GM18907 (cell line): Measurements from ENCODE around the gene CEP70.

Experiments used
- ATAC-seq: cut with Tn5 transposase; IDR thresholded peaks from one replicate; pipeline ENCODE4 v1.9.1; 2021; ENCODE audit warnings: mild to moderate bottlenecking, moderate library complexity; ENCODE audit not compliant: unreplicated experiment

CEP70 gene

DNA sequence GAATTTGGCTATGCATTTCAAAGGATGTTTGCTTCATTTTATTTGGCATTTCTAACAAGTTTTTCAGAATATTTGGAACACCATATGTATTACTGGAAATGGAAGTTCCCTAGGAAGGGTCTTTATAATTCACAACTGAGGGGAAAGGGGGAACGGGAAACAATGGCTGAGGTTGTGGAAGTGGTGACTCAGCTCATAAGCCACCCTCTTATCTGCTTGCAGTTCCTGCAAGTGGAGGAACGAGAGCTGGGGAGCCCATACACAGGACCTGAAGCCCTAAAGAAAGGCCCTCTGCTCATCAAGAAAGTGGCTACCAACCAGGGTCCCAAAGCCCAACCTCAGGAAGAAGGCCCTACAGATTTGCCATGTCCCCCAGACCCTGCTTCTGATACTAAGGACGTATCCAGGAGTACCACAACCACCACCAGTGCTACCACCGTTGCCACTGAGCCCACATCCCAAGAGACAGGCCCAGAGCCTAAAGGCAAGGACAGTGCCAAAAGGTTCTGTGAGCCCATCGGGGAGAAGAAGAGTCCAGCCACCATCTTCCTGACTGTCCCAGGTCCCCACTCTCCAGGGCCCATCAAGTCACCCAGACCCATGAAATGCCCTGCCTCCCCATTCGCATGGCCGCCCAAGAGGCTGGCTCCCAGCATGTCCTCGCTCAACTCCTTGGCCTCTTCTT lies 121.8 kb downstream of the CEP70 start:
- no peak for ATAC-seq

DNA sequence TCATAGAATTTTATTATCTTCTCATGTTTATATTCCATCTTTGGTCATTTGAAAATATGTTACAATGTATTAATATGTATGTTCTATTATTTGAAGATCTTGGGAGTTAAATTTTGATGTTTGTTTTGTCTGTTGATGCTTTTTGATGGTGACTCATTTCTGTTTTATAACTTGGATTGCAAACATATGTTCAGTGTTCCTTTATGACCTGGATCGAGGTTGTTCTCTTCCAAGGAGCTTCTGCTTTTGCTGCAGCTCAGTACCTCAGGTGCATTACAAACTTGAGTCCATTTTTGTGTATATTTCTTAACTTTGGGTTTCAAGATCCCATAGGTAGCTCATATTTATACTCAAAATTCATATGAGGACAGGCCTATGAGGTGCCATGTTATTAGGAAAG lies 122.6 kb downstream of the CEP70 start:
- ATAC-seq: no peak

DNA sequence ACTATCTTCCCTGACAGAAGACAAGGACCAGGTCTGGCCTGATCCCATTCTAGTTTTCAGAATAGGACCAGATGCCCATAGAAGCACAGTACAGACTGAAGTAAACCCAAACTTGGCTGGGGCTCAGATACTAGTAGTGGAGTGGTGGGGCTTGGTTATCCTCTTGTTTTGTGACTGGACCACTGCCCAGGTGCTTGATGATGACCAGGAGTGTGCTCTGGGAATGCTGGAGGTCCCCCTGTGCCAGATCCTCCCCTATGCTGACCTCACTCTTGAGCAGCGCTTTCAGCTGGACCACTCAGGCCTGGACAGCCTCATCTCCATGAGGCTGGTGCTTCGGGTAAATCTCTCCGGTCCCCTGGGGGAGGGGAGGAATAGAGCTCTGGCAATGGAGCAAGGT lies 123.4 kb downstream of the CEP70 start:
- no peak for ATAC-seq

DNA sequence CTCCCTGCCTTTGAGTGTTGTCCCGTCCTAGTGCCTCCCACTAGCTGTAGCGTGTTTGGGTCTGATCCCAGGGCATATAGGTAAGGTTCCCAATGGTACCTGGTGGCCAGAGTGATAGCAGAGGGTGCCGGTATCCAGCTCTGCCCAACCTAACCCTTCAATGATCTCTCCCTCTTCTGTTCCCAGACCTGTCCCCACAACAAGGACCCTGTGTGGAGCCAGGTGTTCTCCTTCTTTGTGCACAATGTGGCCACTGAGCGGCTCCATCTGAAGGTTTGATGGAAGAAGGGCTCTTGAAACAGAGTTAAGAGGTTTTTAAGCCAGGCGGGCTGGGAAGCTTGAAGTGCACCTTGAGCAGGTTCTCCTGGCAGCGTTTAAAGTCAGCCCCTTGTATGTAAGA lies 124.2 kb downstream of the CEP70 start:
- ATAC-seq: no peak

DNA sequence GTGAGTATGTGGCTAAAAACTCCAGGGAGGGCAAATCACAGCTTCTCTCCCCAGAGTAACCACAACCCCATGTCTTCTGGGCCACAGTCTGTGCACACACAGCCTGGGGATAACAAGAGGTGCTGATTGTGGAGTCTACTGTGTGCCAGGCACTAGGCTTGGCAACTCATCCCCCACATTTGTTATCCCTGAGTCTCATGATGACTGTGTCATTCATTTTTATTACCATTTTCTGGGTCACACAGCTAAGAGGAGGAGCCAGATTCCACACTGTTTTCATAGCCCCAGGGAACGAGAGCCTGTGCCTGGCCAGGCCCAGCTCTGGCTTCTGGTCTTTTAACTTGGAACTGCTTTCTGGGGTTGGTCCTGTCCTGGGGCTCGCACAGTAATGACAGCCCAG lies 125.2 kb downstream of the CEP70 start:
- ATAC-seq: no peak

DNA sequence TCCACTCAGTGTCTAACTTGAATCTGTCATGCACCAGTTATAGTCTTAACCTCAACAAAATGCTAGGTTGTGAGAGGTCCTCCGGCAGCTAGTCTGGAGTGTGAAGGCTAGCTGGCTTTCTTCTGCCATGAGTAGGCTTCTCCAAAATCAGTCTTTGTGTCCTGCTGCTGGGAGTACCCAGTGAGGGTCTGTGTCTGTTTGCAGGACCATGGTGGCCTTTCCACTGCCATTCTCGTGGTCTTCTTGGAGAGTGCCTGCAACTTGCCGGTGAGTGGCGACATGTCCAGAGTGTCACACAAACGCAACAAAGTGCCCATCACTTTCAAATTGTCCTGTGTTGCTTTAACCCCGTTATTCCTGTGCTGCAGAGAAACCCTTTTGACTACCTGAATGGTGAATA lies 125.6 kb downstream of the CEP70 start:
- no peak for ATAC-seq

DNA sequence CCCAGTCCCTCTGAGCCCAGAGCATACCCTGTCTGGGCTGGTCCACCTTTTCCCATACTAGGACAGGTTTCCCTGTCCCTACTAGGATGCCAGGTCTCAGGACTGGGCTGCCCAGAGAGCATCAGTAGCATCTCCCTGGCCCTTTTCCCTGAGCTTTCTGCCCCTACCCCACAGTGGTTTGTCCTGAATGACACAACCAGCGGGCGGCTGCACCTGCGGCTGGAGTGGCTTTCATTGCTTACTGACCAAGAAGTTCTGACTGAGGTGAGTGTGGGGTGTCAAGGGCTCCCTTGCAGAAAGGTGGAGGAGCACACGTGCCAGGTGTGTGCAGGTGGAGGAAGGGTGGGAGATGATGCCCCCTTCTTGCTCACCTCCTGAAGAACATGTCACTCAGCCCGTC lies 126.1 kb downstream of the CEP70 start:
- no peak for ATAC-seq

DNA sequence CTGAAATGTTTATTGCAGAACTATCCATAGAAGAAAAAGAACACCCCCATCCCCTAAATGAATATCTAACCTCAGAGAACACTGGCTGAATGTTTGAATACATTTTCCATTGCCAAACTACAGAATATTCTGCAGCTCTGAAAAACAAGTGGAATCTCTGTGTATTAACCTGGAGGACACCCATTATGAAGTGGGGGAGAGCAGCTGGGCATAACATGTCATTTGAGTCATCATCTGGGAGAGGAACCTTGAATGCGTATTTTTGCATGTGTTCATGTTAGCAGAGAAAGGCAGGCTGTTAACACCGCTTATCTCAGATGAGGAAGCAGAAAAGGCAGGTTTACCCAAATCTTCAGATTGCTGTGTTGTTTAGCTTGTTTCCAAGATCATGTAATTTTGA lies 128.1 kb downstream of the CEP70 start:
- ATAC-seq: no peak

DNA sequence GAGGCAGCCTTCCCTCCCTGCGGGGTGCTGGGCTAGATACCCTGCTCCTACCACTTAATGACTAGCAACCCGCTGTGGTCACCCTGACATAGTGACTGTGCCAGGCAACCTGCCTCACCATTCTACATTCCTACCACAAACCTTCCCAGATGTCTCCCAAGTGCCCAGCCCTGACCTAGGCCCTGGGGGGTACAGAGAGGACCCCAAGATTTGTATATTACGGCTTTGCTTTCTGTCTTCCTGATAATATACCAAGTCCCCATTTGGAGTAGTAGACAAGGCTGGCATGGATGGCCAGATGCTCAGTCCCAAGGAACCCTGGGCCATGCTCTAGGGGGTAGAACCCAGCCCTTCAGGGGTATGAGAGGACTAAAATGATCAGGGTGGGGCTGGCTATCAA lies 128.6 kb downstream of the CEP70 start:
- ATAC-seq: no peak

DNA sequence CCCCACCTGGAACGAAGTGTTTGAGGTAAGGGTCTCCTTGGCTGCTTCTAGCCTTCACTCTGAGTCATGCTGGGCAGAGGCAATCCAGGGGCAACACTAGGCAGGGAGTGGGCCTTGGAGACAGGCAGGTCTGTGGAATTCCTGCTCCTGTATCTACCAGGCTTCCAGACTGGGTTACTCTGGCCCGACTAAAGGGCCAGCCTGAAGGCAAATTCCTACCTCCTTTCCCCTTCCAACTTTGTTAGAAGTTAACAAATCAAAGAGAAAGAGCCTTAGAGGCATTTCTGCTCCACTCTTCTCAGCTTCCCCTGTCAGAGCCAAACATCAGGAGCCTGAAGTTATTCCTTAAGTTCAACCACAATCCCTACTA lies 129.6 kb downstream of the CEP70 start:
- no peak for ATAC-seq

DNA sequence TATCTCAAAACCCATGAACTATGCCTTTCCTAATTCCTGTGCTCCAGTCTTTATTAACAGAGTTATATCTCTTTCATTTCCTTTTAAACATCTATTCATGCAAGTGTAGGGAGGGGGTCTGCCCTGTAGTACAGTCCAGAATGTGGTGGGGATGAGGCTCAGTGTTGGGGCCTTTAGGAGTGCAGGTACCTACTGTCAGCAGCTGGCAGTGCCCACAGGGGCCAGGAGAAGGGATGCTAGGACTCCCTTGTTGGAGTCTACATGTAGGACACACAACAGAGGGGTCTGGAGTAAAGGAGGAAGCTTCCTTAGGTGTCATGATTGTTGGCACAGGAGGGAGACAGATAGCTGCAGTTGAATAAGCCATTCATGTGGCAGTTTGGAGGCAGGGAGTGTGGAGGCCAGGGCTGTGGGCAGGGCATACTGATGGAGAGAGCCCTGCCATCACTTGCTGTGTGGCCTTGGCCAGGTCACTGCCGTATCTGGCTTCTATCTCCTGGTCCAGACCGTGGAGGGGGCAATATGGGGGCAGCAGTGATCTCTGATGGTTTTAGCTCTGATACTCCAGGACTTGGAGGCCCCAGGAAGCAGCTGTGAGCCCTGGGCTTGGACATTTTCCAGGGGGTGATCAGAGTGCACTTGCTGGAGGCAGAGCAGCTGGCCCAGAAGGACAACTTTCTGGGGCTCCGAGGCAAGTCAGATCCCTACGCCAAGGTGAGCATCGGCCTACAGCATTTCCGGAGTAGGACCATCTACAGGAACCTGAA lies 130.2 kb downstream of the CEP70 start:
- ATAC-seq: no peak

DNA sequence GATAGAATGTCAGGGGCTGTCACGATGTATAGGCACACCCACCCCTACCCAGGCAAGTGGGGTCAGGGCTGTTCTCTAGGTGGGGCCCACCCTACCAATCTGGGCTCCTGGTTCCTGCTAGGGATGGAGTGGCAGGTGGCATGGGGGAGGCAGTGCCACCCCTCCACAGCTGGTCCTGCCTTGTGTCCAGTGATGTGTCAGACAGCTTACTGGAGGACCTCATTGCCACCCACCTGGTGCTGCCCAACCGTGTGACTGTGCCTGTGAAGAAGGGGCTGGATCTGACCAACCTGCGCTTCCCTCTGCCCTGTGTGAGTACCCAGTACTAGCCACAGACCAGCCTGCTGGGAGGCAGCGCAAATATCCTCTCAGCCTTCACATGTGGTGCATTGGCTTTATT lies 132.2 kb downstream of the CEP70 start:
- no peak for ATAC-seq

DNA sequence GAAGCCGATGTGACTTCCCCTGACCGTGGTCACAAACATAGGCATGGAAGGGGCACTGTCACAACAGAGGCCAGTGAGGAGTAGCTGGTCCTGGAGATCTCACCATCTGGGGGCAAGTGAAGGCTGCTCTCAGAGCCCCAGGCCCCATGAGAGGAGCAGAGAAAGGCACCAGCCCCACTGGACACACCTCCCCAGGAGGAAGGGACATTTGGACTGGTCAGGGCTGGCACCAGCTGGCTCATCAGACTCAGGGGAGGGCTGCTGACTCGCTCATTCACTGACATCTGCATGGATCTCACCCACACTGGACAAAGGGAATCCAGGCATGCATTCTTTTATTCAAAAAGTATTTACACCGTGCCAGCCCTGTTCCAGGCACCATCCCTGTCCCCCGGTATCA lies 132.8 kb downstream of the CEP70 start:
- no peak for ATAC-seq

DNA sequence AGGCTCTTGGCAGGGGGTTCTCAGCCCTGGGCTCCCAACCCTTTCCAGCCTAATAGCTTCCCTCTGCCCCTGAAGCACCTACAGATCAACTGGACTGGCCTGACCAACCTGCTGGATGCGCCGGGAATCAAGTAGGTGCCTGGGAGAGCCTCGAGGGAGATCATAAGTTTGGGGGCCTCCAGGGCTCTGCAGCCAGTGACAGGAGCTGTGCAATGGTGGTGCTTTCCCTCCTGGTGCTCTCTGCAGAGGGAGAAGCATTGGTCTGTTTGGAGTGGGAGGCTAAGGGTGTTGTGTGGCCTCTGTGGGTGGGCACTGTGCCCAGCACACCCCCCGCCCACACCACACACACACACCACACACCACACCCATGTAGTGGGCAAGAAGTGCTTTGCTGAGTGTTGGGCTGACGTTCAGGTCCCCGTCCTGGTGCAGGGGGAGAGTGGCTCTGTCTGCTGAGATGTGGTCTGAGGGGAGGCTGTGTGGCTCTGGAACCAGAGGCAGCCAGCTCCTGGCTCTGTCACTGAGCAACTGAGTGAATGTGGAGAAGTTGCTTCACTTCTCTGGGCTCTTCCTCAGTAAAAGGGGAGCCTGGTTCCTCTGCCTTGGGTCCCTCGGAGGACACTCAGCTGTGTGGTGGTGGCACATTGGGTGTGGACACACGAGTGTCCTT lies 133.4 kb downstream of the CEP70 start:
- ATAC-seq: no peak

DNA sequence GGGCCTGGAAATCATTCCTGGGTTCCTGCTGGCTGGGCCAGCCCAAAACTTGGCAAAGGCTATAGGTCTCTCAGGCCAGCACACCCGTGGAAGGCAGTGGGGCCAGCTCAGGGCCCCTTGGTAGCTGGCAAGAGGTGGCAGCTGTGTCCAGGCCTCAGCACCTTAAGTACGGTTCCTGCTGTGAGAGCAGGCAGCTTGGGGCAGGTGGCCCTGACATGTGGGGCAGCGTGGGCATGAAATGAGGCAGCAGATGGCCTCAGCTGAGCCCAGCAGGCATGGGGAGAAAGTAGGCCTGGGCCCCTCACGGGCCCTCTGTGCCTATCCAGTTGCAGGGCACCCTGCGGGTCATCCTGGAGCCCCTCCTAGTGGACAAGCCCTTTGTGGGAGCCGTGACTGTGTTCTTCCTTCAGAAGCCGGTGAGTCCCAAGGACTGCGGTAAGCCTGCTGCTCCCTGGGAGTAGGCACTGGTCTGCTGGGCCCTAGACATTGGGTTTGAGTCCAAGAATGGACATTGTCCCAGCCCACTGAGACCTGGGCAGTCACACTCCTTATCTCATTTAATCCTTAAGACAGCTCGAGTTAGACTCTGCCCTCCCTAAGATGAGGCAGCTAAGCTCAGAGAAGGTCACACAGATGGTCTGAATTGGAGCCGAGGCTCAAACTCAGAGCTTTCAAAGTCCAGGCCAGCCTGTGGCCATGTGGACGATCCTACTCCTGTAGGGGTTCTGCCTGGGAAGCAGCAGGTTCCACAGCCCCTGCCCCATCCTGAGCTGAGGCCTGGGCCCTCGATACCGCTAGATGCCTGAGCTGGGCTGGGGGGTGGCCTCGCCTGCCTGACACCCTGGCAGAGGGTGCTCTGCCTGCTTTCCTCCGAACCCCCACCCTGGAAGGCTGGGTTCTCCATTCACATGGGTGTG lies 134.2 kb downstream of the CEP70 start:
- ATAC-seq: no peak

DNA sequence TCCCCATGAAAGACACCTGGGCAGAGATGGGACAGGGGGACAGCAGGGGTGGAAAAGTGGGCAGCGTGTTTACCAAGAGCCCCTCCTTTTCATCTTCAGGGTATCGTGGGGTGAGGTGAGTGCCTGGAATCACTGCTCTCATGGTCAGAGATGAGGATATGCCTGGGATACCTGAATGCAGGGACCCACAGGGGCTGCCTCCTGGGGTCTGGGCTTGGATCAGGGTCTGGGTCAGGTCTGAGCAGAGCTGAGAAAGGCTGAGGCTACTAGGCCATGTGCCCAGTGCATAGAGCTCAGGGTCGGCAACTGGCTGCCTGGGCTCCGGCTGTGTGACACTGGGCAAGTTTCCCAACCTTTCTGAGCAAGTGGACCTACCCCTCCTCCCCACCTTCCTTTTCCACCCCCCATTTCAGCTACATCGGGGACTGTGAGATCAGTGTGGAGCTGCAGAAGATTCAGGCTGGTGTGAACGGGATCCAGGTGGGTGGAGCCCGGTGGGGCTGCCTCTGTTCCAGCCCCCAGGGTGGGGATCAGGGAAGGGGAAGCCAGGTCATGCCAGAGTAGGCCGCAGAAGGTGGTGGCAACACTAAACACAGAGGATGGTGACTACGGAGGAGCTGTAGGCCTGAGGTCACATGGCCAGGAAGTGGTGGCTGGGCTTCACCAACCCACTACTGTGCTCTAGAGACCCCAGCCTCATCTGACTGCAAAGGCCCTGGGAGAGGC lies 135.1 kb downstream of the CEP70 start:
- ATAC-seq: no peak

DNA sequence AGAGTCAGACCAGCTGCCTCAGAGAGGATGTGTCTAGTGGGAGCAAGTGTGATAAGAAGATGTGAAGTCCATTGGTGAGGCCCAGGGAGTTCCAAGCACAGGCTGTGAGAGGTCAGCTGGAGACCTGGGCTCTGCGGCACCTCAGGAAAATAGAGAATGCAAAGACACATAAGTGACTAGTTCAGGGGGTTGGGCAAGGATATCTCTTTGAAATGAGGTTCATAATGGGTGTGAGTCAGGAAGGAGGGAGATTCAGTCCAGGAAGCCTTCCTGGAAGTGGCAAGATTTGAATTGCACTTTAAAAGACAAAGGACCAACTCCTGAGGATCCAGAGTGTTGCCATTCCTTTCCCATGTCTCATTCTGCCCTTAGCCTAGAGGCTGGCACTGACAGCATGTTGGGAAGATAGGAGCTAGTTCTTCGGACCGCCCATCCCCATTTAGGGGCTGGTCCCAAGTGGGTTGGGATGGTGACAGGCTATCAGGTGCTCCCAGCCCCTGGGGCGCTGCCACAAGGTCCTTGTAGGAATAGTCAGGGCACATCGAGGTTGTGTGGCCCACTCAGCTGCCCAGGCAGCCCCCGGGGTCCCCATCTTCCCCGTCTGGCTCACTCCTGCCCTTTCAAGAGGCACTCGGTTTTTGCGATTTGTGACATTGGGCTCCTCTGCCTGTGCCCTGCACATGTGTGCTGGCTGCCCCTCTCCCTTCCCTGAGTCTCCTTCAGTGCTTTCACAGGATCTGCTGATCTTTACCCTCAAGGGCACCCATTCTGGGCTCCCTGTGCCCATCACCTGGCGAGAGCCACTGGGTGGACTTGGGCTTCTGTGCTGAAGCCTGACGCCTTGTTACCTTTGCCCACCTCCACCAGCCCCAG lies 136.0 kb downstream of the CEP70 start:
- no peak for ATAC-seq

DNA sequence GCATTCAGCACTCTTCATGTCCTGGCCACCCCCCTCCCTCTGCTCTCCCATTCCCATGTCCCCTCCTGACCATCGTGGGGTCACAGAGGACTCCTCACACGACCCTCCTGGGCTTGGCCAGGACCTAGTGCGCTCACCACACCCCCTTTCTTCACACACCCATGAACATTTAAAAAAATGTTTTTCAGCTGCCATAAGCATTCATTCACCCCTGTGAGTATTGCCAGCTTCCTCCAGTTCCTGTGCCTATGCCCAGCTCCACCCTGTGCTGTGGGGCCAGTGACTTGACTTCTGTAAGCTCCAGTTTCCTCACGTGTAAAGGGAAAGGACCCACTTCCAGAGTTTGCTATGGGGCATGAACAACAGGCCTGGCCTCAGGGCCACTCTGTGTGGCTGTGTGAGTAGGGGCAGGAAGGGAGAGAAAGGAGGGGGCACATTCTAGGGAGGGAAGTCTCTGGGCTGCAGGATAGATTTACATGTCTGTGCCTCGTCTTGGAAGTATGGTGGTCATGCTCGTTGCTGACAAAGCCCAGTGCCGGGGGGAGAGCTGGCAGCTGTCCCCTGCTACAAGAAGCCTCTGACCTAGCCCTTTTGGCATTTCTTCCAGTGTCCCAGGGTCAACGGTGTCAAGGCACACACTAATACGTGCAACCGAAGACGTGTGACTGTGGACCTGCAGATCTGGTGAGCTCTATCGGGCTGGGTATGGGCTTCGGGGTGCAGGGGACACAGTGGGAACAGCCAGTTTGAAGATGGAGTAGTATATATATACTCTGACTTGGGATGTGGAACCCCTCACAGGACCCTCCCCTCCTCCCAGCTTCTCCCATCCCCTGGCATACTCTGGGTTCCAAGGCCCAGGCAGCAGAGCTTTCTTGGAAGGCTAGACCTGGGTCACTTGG lies 136.8 kb downstream of the CEP70 start:
- no peak for ATAC-seq
